Activated T-cell treated with anti-CD3 and anti-CD28 coated beads for 24 hours (primary cell): ENCODE results near the gene TNS3.

ENCODE experiments used
- DNase-seq: peaks from one replicate; pipeline ENCODE4 v3.0.0-alpha.2; 2020; ENCODE audit warnings: low read depth

Gene TNS3

DNA sequence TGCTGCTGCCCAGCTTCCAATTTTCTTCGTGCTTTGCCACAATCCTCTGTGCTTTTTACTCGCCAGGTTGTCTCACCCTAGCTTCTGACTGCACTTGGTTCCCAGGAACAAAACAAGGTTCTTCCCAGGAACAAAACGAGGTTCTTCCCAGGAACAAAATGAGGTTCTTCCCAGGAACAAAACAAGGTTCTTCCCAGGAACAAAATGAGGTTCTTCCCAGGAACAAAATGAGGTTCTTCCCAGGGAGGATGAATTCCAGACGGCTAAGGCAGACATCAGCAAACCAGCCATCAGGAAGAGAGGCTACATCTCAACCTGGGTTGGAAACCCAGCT is 41.9 kb downstream of the TNS3 start:
- DNase-seq: no peak

DNA sequence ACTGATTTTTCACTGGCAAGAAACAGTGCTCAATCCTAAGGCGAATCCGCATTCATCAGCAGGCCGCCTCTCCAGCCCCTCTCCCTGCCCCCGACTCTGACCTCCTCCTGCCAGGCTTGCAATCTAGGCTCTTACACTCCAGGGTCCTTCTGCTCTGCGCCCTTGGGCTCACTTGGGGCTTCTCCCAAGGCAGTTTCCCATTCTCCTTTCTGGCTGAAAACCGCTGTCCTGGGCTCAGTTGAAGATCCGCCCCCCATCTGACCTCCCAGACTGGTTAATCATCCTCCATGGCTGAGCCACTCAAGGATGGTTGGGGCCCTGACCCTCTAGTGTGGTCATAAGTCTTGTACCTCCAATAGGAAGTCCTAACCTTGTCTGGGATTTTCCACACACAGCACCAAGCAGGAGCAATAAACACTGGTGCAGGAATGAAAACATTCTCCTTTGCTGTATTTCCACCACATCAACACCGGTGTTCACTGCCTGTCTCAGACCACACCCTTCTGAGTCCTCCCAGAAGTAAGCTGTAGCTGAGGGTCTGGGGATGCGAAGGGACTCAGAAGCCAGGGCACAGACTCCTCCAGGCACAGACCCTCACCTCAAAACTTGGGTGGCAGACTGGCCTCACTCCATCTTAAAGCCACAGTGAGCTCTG is 42.4 kb downstream of the TNS3 start:
- DNase-seq: no peak

DNA sequence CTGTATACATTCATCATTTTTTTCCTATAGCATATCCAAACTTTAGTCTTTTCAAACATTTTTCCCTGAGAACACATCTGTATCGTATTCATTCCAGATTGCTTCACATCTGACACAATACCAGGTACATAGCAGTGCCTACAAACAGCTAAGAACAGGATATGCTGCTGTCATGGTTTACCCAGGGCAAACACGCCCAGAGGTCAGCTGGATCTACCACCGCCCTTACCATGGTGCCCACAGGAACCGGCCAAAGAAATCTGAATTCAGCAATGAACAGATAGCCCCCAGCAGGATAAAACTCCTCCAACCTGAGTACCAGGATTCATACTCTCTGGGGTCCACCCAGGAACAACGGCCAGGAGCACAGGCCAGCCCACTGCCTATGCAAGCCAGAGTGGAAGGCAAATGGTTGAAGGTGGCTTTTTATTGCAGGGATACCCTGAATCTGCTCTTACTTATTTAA is 43.0 kb downstream of the TNS3 start:
- DNase-seq: no peak

DNA sequence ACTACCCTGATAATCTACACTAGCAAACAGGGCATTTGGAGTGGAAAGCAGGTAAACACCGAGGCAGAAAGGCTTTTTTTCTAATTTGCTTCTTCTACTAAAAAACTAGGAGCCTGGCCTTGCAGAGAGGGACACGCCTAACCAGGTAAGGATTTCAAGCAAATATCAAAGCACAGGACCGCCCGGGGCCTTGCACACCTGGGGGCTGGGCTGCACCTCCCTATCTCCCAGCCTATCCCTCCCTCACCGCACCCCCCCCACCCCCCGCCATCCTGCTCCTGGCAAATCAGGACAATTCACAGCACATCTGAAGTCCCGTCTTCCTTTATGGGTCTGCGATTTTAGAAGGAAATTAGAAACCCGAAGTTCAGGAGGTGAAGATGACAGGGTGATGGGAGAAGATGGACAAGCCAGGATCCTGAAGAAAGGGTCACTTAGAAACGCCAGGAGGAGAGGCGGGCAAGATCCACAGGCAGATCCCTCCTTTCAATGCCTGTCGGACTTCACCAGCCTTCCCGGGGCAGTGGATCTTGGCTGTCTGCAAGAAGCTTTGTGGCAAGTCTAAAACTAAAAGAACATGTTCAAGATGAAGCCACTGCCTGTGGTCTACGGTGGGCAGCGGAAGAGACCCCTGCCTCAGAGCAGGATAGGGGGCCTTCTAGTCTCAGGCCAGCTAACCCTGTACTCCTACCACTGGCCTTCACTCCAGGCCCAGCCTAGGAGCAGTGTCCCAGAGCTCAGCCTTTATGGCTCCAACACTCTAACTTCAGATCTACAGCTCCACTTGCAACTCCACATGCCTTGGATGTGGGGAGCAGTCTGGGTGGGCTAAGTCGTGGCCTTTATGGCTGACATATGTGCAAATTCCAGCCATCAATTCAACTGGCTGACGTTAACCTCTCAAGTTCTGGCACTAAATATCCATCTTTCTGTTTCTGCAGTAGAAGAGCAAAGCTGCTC is 43.9 kb downstream of the TNS3 start:
- no peak for DNase-seq

DNA sequence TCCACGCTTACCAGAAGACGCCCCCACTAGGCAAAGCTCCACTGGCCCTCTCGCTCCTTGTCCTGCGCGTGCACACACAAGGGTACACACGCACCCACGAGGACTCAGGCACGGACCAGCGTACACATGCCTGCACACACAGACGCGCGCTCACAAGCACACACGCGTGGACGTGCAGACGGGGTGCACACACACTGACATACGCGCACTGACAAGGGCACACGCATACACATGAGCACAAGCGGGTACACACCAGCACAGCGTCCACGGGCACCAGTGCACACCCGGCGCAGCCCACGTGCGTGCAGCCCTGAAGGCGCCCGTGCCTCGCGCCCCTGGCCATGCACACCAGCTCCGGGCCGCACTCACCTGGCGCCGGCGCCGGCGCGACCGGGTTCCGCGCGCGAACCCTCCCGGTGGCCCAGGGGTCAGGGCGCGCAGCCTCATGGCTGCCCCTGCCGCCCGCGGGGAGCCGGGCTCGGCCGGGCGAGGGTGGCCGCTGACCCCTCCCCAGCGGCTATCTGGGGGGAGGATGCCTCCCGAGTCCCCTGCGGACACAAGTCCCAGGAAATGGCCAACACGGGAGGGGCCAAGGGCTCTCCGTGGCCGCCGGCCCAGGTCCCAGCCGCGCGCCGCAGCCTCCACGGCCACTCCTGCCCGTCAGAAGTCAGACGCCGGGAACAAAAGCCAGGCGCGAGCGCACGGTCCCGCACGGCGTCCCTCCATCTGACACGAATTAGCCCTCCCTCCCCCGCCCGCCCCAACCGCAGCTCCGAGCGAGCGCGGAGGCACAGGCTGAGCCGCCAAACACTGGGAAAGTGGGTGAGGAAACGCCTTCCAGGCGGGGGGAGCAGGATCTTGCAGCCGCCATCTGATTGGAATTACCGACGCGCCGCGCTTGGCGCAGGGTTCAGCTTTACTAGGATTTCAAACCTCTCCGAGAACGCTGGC is 45.0 kb downstream of the TNS3 start:
- DNase-seq: no peak

DNA sequence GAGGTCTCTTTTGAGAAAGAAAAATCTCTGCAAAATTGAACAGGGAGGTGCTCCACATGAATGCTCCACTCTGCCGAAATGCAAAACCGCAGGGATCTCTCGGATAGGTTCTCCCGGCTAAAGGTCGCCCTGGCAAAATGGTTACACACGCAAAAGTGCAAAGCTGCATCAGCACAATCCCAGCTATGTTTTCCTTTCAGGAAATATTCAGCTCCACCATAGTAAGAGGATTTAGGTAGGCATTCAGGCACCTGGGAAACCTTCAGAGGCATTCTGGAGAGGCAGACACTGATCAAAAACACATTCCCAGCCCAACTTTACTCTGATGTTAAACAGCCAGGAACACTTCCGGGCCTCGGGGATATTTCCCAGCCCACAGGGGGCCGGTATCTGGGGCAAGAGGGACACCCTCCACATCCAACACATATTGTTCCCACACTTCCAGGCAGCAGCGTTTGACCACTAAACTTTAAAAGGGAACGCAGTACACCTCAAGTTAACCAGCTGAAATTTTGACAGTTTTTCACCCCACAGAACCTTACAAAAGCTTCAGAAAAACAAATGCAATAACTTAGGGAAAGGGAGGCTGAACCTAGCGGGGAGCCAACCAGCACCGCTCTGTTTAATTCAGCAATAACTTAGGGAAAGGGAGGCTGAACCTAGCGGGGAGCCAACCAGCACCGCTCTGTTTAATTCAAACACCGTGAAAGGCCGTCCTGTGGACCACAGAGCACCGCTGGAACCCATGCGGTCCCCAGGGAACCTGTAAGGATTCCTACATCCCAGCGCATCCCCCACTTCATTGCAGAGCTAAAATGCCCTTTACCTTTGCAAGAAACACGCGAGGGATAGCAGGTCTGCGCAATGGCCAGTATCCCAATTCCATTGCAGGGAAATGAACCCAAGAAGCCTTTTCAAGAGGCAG is 45.9 kb downstream of the TNS3 start:
- no peak for DNase-seq

DNA sequence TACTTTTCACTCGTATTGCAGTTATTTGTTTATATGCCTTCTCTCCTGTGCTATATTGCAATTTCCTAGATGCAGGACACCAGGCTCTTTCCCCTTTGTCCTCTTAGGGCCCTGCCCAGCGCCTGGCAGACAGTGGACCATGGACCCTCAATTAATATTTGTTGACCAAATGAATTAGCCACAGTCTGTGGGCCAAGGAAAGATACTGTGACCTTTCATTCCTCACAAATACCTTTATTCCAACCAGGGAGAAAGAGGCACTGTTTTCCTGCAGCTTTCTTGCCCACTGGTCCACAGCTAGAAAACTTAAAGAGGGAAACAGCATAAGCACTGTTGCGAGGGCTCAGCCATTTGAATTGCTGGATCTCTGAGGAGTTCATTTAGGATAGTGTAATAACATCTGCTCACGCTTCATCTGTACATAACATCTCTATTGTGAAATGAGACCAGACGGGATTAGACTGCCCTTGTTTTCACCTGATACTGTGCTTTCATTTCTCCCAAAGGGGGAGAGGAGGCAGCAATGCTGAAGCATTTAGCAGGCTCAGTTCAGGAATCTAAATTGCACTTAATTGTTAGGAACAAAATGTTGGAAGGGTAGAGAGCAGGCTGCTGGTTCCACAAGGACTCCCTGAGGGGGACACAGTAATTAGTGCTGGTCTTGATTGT is 46.7 kb downstream of the TNS3 start:
- DNase-seq: no peak

DNA sequence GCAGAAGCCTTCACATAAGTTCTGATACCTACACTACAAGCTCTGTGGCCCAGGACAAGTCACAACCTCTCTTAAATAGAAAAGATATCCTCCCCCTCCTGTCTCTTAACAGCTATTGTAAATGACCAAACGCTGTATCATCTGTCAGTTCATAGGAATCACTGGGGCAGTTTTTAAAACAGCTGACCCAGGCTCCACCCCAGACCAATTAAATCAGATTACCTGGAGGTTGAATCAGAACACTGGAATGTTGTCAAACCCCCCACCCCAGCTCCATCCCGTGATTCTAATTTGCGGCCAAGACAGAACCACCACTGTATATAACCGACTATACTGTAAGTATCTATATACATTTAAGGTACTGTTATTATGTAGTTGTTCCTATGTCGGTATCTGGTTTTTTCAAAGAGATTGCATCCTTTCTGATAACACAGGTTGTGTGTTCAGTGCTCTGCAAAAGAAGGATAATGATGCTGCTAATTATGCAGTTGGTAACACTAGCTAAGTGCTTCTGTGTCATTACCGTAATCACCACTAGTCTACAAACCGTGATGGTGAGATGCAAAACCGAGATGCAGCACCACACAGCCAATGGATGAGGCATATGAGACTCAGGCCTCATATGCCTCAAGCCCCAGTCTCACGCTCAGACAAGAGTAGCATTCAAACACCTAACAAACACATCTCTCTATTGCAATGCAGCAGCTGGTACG is 47.4 kb downstream of the TNS3 start:
- no peak for DNase-seq

DNA sequence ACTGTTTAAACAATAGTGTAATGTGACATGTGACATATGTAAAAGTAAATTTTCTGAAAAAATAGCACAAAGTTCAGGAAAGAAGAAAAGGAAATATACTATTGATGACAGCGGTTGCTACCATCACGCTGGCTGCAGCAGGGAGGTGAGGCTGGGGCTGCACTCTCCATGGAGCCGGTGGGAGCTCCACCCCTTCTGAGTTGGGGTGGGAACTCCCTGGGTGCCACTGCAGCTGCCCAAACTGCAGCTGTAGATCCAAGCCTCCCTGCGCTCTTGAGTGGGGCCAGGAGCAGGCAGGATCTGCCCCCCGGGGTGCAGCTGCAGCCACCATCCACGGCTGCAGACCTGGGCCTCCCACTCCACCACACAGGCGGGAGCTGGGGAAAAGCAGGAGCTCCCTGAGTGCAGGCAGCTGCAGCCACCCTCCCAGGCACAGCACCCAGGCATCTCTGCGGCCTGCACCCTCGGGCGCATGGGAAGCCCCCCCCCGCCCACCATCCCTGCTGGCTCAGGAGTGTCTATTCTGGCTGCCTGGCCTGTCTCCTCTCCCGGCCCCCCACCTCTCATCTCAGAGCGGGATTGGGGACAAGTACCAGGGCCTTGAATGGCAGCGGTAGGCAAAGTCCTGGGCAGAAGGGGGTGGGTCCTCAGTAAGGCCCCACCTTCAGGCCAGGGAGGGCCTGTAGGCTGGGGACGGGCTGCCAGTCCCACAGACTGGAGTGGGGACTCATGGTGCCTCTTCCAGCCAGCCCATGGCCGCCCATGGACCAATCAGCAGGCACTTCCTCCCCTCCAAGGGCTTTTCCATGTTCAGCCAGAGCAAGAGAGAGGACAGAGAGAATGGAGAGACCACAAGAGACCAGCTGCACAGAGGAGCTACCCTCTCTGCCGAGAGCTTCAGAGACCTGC is 50.1 kb downstream of the TNS3 start:
- no peak for DNase-seq

DNA sequence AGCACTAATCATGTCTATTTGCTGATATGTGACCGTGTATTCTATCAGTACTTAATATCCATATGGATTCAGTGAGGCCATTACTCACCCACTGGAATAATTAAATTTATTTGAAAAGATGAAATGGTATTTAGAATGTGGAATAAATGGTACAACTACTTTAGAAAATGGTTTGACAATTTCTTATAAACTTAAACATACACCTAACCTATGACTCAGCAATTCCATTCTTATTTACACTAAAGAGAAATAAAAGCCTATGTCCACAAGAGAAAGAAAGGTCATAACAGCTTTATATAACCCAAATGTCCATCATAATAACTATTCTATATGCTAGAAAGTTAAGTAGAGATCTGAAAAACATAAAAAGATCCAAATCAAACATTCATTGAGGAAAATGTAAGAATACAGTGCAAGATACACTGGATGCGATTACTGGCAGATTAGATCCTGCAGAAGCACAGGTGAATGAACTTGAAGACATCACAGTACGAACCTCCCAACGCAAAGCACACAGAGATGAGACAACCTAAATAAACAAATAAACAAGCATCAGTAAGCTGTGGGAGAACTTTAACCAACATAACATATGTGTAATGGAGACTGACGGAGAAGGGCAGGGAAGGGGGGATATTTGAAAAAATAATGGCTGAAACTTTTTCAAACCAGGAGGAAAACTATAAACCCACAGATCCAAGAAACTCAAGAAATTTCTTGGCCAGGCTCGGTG is 51.9 kb downstream of the TNS3 start:
- DNase-seq: no peak

DNA sequence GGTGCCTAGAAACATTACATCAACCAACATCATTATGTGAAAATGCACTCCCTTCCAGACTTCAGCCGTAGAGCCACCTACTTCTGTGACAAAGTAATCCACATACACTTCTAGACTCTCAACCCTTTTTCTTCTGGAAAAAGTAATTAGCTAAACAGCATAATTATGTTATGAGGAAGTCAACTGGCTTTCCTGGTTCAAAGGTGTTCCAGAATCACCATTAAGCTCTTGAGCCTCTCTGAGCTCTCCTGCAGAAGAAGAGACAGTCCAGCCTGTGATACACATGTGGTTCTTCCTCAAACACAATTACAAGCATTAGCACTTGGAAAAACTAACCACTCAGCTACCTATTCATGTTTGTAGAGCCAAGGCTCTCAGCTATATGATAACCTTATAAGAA is 52.5 kb downstream of the TNS3 start:
- no peak for DNase-seq

DNA sequence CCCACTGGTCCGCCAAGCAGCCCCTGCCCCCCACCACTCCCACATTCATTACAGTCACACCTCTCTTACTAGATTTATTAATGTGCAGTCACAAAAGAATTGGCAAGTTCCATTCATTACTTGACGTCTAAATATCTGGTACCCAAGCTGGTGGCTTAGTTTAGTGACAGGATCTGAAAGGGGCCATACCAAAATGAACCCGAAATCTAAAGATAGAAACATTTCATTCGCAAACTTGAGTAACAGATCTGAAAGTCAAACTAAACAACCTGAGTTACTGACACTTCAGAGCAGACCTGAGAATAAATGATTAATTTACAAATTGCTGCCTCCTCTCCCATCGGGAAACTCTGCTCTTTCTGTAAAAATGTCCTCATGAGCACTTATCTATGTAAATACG is 53.4 kb downstream of the TNS3 start:
- DNase-seq: no peak

DNA sequence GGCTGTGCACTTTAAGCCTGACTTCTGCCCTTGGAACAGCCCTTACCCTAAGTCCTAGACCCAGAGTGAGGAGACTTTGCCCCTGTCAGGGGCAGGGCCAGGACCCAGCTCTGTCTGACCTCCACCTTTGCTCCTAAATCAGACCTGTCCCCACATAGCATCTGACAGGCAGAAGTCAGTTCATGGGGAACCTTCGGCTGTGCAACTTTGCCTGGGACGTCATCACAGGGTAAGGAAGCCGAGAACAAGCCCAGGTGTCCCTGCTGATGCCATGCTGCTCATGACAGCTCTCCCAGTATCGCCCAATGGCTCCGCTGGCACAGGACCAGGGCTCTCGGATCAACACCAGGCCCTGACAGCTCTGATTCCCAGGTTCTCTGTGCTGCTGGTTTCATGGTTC is 55.4 kb downstream of the TNS3 start:
- DNase-seq: no peak

DNA sequence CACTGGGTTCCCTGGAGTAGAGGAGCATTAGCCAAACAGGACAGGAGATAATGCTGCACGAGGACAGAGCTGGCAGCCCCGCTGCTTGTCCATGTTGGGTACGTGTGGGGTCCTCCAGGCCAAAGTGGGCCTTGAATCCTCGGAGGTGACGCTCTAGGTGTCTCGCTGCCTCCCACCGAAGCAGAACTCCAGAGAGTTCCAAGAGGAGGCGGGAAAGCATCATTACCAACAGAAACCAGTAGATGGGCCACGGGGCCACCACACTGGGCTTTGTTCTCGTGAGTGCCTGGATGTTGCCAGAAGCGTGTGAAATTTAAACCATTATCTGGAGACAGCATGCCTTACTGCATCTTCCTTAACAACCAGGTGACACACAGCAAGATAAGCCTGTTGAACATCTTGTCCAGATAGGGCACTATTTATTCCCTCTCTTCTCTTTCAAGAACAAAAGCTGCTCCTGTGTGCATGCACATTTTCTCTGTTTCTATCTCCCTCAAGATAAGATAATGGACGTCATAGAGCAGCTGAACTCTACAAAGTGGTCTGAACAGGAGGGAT is 56.8 kb downstream of the TNS3 start:
- DNase-seq: no peak

DNA sequence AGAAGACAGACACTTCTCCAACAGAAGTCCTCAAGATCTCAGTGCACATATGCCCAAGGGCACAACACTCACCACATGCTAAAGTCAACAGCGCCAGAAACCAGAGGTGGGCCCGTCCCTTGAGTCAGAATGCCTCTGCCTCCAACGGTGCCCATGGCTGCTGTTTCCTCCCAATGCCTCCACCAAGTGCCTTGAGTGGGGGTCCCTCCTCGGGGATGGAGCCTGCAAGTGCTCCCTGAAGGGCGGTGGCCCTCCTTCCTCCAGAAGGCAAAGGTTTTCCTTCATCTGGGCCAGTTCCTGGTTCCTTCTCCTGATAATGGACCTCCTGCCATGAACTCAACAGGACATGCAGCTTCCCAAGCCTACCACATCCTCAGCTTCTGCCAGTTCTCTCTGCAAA is 58.5 kb downstream of the TNS3 start:
- no peak for DNase-seq

DNA sequence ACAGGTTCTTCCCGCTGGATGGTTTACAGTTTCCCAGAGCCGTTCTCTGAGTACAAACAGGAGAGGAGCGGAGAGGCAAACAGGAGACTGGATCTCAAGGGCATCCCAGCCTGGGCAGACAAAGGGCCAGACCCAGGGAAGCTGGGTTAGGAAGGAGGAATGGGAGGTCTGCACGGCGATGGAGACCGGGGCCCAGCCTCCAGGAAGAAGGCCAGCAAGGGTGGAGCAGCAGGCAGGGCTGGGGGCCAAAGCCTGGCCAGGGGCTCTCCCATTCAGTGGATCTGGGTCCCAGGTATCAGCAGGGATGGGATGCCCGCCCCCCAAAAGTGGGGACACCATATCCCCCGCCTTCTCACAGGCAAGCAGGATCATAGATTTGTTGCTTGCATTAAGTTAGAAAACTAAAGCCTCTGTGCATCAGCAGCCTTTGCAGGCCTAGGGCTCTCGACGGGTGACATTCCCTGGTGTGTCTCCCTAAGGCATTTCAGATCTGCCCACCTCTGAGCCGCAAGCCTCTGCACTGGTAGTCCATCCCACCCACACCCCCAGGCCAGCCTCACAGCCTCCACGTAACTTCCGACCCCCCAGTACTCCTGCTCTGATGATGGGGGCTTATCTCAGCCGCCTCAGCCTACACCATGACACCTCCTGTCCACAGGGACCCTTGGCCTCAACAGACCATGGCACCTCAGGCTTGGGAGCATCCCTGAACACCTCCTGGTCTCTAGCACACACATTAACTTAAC is 59.9 kb downstream of the TNS3 start:
- DNase-seq: no peak
